SK-N-SH (cell line): ENCODE measurements around the gene RALGDS. TPM values are rescaled to one million over a fixed set of nuclear protein-coding genes. Genes with fewer than 3 reads are reported as not detected.

ENCODE experiments used
- CTCF ChIA-PET: fragments of 300-600, 350-600 bp; formaldehyde crosslinking; extraction: SDS; loops from one replicate; lab custom pipeline; 2021; lab: Yijun Ruan, JAX
- POLR2A ChIA-PET: fragments of 350-600 bp; sonication (Branson Sonifier 250); formaldehyde crosslinking; extraction: SDS; loops from one replicate; lab custom pipeline; 2020; ENCODE audit warnings: antibody characterized with exemption, inconsistent platforms; lab: Yijun Ruan, JAX
- DNase-seq: peaks from one replicate; pipeline ENCODE4 v3.0.0; 2012
- H2AFZ ChIP-seq: fragments of 200-600 bp; sonication (generic); 2 replicates; pipeline ENCODE4 v1.8.1; 2016; ENCODE audit warnings: antibody characterized with exemption, mild to moderate bottlenecking, low read depth
- H3F3A ChIP-seq: fragments of 200-600 bp; sonication (generic); replicated peaks from 2 replicates; pipeline ENCODE3; 2016; ENCODE audit warnings: antibody characterized with exemption, mild to moderate bottlenecking; ENCODE audit not compliant: insufficient read depth
- H3K27ac ChIP-seq, 2 experiments: fragments of 200-500 bp in 1 of 2; fragments of 200-600 bp in 1 of 2; sonication (Bioruptor generic) in 1 of 2; sonication (generic), shearing (Covaris generic) in 1 of 2; 2 replicates each; pipeline versions ENCODE4 v1.5.1 to v1.6.1; 2014 to 2016; ENCODE audit warnings: low read depth in 2 of 2, inconsistent platforms in 1 of 2, low read length in 1 of 2, mild to moderate bottlenecking in 1 of 2, mixed read lengths in 1 of 2
- H3K27me3 ChIP-seq: fragments of 200-600 bp; sonication (generic), shearing (Covaris generic); 2 replicates; pipeline ENCODE4 v1.6.1; 2016; ENCODE audit warnings: mixed run types; ENCODE audit not compliant: insufficient read depth
- H3K36me3 ChIP-seq, 2 experiments: fragments of 200-500 bp in 1 of 2; fragments of 200-600 bp in 1 of 2; sonication (Bioruptor generic) in 1 of 2; sonication (generic) in 1 of 2; replicated peaks in 1 of 2; 2 replicates each; pipeline versions ENCODE3 to v1.5.1; 2014 to 2016; ENCODE audit warnings: low read length in 1 of 2, mild to moderate bottlenecking in 1 of 2; ENCODE audit not compliant: insufficient read depth in 2 of 2, control insufficient read depth in 1 of 2
- H3K4me1 ChIP-seq, 2 experiments: fragments of 200-500 bp in 1 of 2; fragments of 200-600 bp in 1 of 2; sonication (Bioruptor generic) in 1 of 2; sonication (generic), shearing (Covaris generic) in 1 of 2; 2 replicates each; pipeline versions ENCODE4 v1.5.1 to v1.6.1; 2014 to 2016; ENCODE audit warnings: low read depth in 1 of 2, low read length in 1 of 2, mixed run types in 1 of 2; ENCODE audit not compliant: insufficient read depth in 2 of 2, control insufficient read depth in 1 of 2
- H3K4me2 ChIP-seq: fragments of 200-600 bp; sonication (generic), shearing (Covaris generic); 2 replicates; pipeline ENCODE4 v1.6.1; 2017; ENCODE audit warnings: mixed run types
- H3K4me3 ChIP-seq, 2 experiments: fragments of 200-500 bp in 1 of 2; fragments of 200-600 bp in 1 of 2; sonication (Bioruptor generic) in 1 of 2; sonication (generic), shearing (Covaris generic) in 1 of 2; 2 replicates each; pipeline versions ENCODE4 v1.5.1 to v1.8.1; 2014 to 2016; ENCODE audit warnings: low read depth in 2 of 2, inconsistent platforms in 1 of 2, low read length in 1 of 2, mild to moderate bottlenecking in 1 of 2, mixed read lengths in 1 of 2, moderate library complexity in 1 of 2
- H3K79me2 ChIP-seq: fragments of 200-600 bp; sonication (generic); 2 replicates; pipeline ENCODE4 v1.8.1; 2017; ENCODE audit warnings: mild to moderate bottlenecking; ENCODE audit not compliant: insufficient read depth
- H3K9ac ChIP-seq: fragments of 200-600 bp; sonication (generic); 2 replicates; pipeline ENCODE4 v1.6.1; 2017; ENCODE audit warnings: mixed run types
- H3K9me2 ChIP-seq: fragments of 200-600 bp; sonication (generic); 2 replicates; pipeline ENCODE4 v1.6.1; 2017; ENCODE audit warnings: mixed run types
- H3K9me3 ChIP-seq: fragments of 200-600 bp; sonication (generic); 2 replicates; pipeline ENCODE4 v1.6.1; 2017; ENCODE audit warnings: mixed run types, mild to moderate bottlenecking, moderate library complexity
- H4K20me1 ChIP-seq: fragments of 200-600 bp; sonication (generic); 2 replicates; pipeline ENCODE4 v1.6.1; 2017; ENCODE audit warnings: mild to moderate bottlenecking, mixed run types; ENCODE audit not compliant: insufficient read depth
- CHD2 ChIP-seq: fragments of 150-350 bp; IDR thresholded peaks from 2 replicates; pipeline ENCODE4 v1.6.1; 2018; ENCODE audit warnings: low read length; ENCODE audit not compliant: partially characterized antibody
- ELF1 ChIP-seq: IDR thresholded peaks from 2 replicates; pipeline ENCODE4 v1.4.0; 2012
- EP300 ChIP-seq, 2 experiments: IDR thresholded peaks; 2 replicates each; pipeline versions ENCODE4 v1.4.0 to v1.6.1; 2012; ENCODE audit warnings: borderline replicate concordance in 1 of 2, low read depth in 1 of 2, low read length in 1 of 2
- FOXJ3 ChIP-seq: sonication (generic); formaldehyde crosslinking; IDR thresholded peaks from 2 replicates; pipeline ENCODE4 v1.5.1; 2020; ENCODE audit warnings: mild to moderate bottlenecking, missing genetic modification reagents
- GABPA ChIP-seq: IDR thresholded peaks from 2 replicates; pipeline ENCODE4 v1.4.0; 2012; ENCODE audit warnings: low read depth, mild to moderate bottlenecking
- GATA2 ChIP-seq: sonication (generic); formaldehyde crosslinking; IDR thresholded peaks from 2 replicates; pipeline ENCODE4 v1.5.0; 2020; ENCODE audit warnings: mild to moderate bottlenecking, missing genetic modification reagents
- JUND ChIP-seq: IDR thresholded peaks from 2 replicates; pipeline ENCODE4 v1.4.0; 2012
- MXI1 ChIP-seq: IDR thresholded peaks from 2 replicates; pipeline ENCODE4 v1.6.1; 2012; ENCODE audit warnings: mild to moderate bottlenecking, low read depth, low read length, improper control_type of control experiment
- NFIC ChIP-seq: IDR thresholded peaks from 2 replicates; pipeline ENCODE4 v1.4.0; 2012; ENCODE audit warnings: borderline replicate concordance
- POLR2AphosphoS5 ChIP-seq: IDR thresholded peaks from 2 replicates; pipeline ENCODE4 v1.6.1; 2012; ENCODE audit warnings: low read depth, low read length
- RCOR1 ChIP-seq: fragments of 150-350 bp; IDR thresholded peaks from 2 replicates; pipeline ENCODE4 v1.6.1; 2017; ENCODE audit warnings: antibody characterized with exemption, low read length
- RXRA ChIP-seq: IDR thresholded peaks from 2 replicates; pipeline ENCODE4 v1.4.0; 2012; ENCODE audit warnings: low read depth, mild to moderate bottlenecking, borderline replicate concordance
- SMC3 ChIP-seq: IDR thresholded peaks from 2 replicates; pipeline ENCODE4 v1.6.1; 2012; ENCODE audit warnings: low read depth, low read length, improper control_type of control experiment
- TAF1 ChIP-seq: IDR thresholded peaks from 2 replicates; pipeline ENCODE4 v1.6.1; 2012; ENCODE audit warnings: low read depth, mild to moderate bottlenecking, low read length, moderate library complexity, borderline replicate concordance
- TCF12 ChIP-seq: IDR thresholded peaks from 2 replicates; pipeline ENCODE4 v1.4.0; 2012
- WGBS: methylation state at CpG from one replicate; pipeline ENCODE4 v1.1.6; 2017; ENCODE audit warnings: low lambda C conversion rate; 5-methylcytosine and 5-hydroxymethylcytosine counted together
- polyA plus RNA-seq, 3 experiments: library from polyadenylated mRNA; depleted of rRNA; stranded (reverse); fragments of >200 nt; gene quantifications; 2 replicates each; pipeline ENCODE4 v1.2.3, GENCODE V29; 2012
- TF ChIP-seq, protein P1 (sequence below): fragments of 200-600 bp; sonication (generic); IDR thresholded peaks from 2 replicates; pipeline ENCODE4 v1.6.1; 2017; ENCODE audit warnings: antibody characterized with exemption, mild to moderate bottlenecking, moderate library complexity
- TF ChIP-seq, protein P2 (sequence below): fragments of 150-350 bp; IDR thresholded peaks from 2 replicates; pipeline ENCODE4 v1.6.1; 2016; ENCODE audit warnings: mild to moderate bottlenecking, low read depth, low read length
- TF ChIP-seq, protein P3 (sequence below): IDR thresholded peaks from 2 replicates; pipeline ENCODE4 v1.4.0; 2012; ENCODE audit warnings: low read depth
- TF ChIP-seq, protein P4 (sequence below): IDR thresholded peaks from 2 replicates; pipeline ENCODE4 v1.4.0; 2012; ENCODE audit warnings: low read depth, borderline replicate concordance
- TF ChIP-seq, protein P5 (sequence below): IDR thresholded peaks from 2 replicates; pipeline ENCODE4 v1.4.0; 2012; ENCODE audit warnings: low read depth, borderline replicate concordance

RALGDS gene
- polyA plus RNA-seq, 1 of the 3 experiments (the other 2 are of a cell fraction): 64.7 TPM

DNA sequence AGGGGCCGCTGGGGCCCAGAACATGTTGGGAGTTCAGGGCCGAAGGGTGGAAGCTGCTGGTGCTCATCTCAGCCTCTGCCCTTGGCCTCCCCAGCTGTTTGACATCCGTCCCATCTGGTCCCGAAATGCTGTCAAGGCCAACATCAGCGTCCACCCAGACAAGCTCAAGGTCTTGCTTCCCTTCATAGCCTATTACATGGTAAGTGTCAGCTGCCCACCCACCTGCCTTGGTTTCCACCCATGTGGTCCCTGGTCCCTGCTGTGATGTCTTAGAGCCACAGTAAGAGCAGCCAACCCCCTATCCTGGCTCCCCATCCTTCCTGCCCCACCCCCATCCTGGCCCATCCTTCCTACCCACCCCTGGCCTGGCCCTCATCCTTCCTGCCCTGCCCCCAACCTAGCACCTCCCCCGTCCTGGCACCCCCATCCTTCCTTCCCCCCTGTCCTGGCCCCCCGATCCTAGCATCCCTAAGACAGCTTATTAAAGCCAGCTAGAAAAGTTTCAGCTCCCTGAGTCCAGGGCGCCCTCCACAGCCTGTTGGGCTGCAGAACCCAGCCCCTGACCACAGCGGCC is 69.0 kb downstream of the RALGDS start:
- no peak overlapping the region for H3K4me3 ChIP-seq
- TF ChIP-seq MXI1 (no peak), TCF12 (no peak), NFIC (no peak), JUND (no peak), TAF1 (no peak)
- TF ChIP-seq, protein P1, sequence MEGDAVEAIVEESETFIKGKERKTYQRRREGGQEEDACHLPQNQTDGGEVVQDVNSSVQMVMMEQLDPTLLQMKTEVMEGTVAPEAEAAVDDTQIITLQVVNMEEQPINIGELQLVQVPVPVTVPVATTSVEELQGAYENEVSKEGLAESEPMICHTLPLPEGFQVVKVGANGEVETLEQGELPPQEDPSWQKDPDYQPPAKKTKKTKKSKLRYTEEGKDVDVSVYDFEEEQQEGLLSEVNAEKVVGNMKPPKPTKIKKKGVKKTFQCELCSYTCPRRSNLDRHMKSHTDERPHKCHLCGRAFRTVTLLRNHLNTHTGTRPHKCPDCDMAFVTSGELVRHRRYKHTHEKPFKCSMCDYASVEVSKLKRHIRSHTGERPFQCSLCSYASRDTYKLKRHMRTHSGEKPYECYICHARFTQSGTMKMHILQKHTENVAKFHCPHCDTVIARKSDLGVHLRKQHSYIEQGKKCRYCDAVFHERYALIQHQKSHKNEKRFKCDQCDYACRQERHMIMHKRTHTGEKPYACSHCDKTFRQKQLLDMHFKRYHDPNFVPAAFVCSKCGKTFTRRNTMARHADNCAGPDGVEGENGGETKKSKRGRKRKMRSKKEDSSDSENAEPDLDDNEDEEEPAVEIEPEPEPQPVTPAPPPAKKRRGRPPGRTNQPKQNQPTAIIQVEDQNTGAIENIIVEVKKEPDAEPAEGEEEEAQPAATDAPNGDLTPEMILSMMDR: no peak
- TF ChIP-seq, protein P2, sequence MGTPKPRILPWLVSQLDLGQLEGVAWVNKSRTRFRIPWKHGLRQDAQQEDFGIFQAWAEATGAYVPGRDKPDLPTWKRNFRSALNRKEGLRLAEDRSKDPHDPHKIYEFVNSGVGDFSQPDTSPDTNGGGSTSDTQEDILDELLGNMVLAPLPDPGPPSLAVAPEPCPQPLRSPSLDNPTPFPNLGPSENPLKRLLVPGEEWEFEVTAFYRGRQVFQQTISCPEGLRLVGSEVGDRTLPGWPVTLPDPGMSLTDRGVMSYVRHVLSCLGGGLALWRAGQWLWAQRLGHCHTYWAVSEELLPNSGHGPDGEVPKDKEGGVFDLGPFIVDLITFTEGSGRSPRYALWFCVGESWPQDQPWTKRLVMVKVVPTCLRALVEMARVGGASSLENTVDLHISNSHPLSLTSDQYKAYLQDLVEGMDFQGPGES: no peak
- H3K27ac ChIP-seq: no peak overlapping the region
- H3K79me2 ChIP-seq: no peaks in the 10 kb centered on the region
- WGBS: 99% methylated on average over 9 of the region's 9 CpGs
- ChIA-PET CTCF (interaction anchor here (0.7 to 1.6 kb wide), 8 partner anchors 10 to 96 kb away, joined by 3 to 6 read pairs (median 4); partner anchors contain the start of gene GTF3C5), POLR2A (no interaction called here)
- H3K9me2 ChIP-seq: no peaks in the 10 kb centered on the region
- DNase-seq: no peak
- H3K9ac ChIP-seq: no peak overlapping the region
- no peaks in the 10 kb centered on the region for H3F3A ChIP-seq
- H3K36me3 ChIP-seq: peaks cover 2 to 51% of the 10 kb centered on the region in 2 experiments
- H2AFZ ChIP-seq: no peak overlapping the region
- no peak overlapping the region for H3K4me2 ChIP-seq
- H3K4me1 ChIP-seq: peaks cover 0 to 20% of the 10 kb centered on the region in 2 experiments; a peak in 1 of 4 replicates
- H3K9me3 ChIP-seq: no peaks in the 10 kb centered on the region
- no peaks in the 10 kb centered on the region for H4K20me1 ChIP-seq
- no peaks in the 10 kb centered on the region for H3K27me3 ChIP-seq

DNA sequence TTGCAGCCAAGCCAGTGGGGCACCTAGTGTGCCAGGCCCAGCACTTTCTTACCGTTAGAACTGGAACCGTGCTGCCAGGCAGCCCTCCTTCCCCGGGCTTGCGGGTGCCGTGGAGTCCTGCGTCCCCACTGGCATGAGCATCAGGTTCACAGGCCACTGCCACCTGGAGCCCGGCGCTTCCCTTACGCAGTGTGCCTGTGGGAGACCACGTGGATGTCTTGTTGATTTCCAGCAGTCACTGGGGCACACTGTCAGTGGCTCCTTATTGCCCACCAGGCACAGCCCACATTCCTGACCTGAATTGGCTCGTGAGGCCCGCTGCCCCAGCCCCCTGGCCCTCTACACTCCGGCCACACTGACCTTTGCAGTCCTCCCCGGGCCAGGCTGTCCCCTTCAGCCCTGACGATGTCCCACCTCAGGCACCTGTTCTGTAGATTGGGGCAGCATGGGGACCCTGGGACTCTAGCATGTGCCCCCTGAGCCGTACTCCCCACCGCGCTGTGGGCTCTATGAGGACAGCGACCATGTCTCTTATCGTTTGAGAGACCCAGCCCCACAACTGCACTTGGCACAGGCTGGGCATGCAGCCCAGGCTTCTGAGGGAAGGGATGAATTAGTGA is 69.6 kb downstream of the RALGDS start:
- DNase-seq: no peak
- no peak overlapping the region for H3K27ac ChIP-seq
- POLR2A ChIA-PET: no interaction called here
- WGBS: 93% methylated on average over 15 of the region's 20 CpGs
- H3K36me3 ChIP-seq: peaks cover 2 to 53% of the 10 kb centered on the region in 2 experiments
- no peaks in the 10 kb centered on the region for H3K27me3 ChIP-seq
- H3K9me3 ChIP-seq: no peaks in the 10 kb centered on the region
- H3K4me1 ChIP-seq: peaks cover 0 to 20% of the 10 kb centered on the region in 2 experiments; a peak in 1 of 4 replicates
- H4K20me1 ChIP-seq: no peaks in the 10 kb centered on the region
- CTCF ChIA-PET: interaction anchor here (0.7 to 1.6 kb wide), 7 partner anchors 10 to 93 kb away, joined by 3 to 6 read pairs (median 3); partner anchors contain the start of gene GTF3C5
- no peak overlapping the region for H3K9ac ChIP-seq
- no peak overlapping the region for H3K4me2 ChIP-seq
- no peaks in the 10 kb centered on the region for H3F3A ChIP-seq
- H3K9me2 ChIP-seq: no peaks in the 10 kb centered on the region
- H3K79me2 ChIP-seq: no peaks in the 10 kb centered on the region
- H3K4me3 ChIP-seq: no peak overlapping the region
- no peak overlapping the region for H2AFZ ChIP-seq
- TF ChIP-seq, protein P2: no peak
- TF ChIP-seq FOXJ3 (CRISPR knock-in tag) (no peak), SMC3 (no peak), GABPA (no peak), CHD2 (no peak), ELF1 (no peak), TAF1 (no peak), POLR2AphosphoS5 (no peak), EP300 (IDR thresholded peaks at IDR 0.05; ENCODE audit: borderline replicate concordance in 1 of 2, low read depth in 1 of 2, low read length in 1 of 2) (no peak), RCOR1 (no peak), RXRA (no peak), GATA2 (CRISPR knock-in tag) (no peak)
- TF ChIP-seq, protein P3, sequence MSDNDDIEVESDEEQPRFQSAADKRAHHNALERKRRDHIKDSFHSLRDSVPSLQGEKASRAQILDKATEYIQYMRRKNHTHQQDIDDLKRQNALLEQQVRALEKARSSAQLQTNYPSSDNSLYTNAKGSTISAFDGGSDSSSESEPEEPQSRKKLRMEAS: no peak
- TF ChIP-seq, protein P4, sequence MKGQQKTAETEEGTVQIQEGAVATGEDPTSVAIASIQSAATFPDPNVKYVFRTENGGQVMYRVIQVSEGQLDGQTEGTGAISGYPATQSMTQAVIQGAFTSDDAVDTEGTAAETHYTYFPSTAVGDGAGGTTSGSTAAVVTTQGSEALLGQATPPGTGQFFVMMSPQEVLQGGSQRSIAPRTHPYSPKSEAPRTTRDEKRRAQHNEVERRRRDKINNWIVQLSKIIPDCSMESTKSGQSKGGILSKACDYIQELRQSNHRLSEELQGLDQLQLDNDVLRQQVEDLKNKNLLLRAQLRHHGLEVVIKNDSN: no peak
- TF ChIP-seq, protein P5, sequence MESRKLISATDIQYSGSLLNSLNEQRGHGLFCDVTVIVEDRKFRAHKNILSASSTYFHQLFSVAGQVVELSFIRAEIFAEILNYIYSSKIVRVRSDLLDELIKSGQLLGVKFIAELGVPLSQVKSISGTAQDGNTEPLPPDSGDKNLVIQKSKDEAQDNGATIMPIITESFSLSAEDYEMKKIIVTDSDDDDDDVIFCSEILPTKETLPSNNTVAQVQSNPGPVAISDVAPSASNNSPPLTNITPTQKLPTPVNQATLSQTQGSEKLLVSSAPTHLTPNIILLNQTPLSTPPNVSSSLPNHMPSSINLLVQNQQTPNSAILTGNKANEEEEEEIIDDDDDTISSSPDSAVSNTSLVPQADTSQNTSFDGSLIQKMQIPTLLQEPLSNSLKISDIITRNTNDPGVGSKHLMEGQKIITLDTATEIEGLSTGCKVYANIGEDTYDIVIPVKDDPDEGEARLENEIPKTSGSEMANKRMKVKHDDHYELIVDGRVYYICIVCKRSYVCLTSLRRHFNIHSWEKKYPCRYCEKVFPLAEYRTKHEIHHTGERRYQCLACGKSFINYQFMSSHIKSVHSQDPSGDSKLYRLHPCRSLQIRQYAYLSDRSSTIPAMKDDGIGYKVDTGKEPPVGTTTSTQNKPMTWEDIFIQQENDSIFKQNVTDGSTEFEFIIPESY: no peak
